Stromal cell of bone marrow (primary cell): ENCODE data around the gene PAFAH1B1.
"Not testable (repeated sequence)": the region's sequence is repeated elsewhere in the genome, so short reads cannot be mapped to it uniquely, and the experiment has no call there.

Source experiments
- DNase-seq: peaks from one replicate; pipeline ENCODE4 v3.0.0-alpha.2; 2012; ENCODE audit warnings: low read depth

The PAFAH1B1 gene

GRCh38 chr17:2635675-2636074 is 42.2 kb downstream of the PAFAH1B1 start:
- no peak for DNase-seq

GRCh38 chr17:2636169-2636930 is 42.9 kb downstream of the PAFAH1B1 start:
- no peak for DNase-seq

GRCh38 chr17:2637422-2637821 is 44.0 kb downstream of the PAFAH1B1 start:
- DNase-seq: no peak

GRCh38 chr17:2644971-2645370 is 51.5 kb downstream of the PAFAH1B1 start:
- no peak for DNase-seq

- no peak for DNase-seq
These were observed 54.5 kb downstream of the PAFAH1B1 start for GRCh38 chr17:2647957-2648356.

GRCh38 chr17:2649191-2649590 is 55.7 kb downstream of the PAFAH1B1 start:
- DNase-seq: no peak

- DNase-seq: not testable (repeated sequence)
These were observed 59.5 kb downstream of the PAFAH1B1 start for GRCh38 chr17:2652911-2653310.

- DNase-seq: no peak
These were observed 62.1 kb downstream of the PAFAH1B1 start for GRCh38 chr17:2655546-2655945.

GRCh38 chr17:2656283-2656682 is 62.8 kb downstream of the PAFAH1B1 start:
- no peak for DNase-seq

GRCh38 chr17:2659337-2659736 is 65.9 kb downstream of the PAFAH1B1 start:
- DNase-seq: peak; percentile 31

GRCh38 chr17:2660410-2660809 is 67.0 kb downstream of the PAFAH1B1 start:
- DNase-seq: not testable (repeated sequence)

- DNase-seq: no peak
These were observed 78.6 kb downstream of the PAFAH1B1 start for GRCh38 chr17:2672026-2672425.

- not testable (repeated sequence) for DNase-seq
These were observed 85.8 kb downstream of the PAFAH1B1 start for GRCh38 chr17:2679247-2679646.

- no peak for DNase-seq
These were observed 87.5 kb downstream of the PAFAH1B1 start for GRCh38 chr17:2680961-2681360.

- no peak for DNase-seq
These were observed 88.2 kb downstream of the PAFAH1B1 start for GRCh38 chr17:2681650-2682049.

- no peak for DNase-seq
These were observed 88.9 kb downstream of the PAFAH1B1 start for GRCh38 chr17:2682176-2682938.

- DNase-seq: no peak
These were observed 90.5 kb downstream of the PAFAH1B1 start for GRCh38 chr17:2683912-2684311.

GRCh38 chr17:2684549-2684948 is 91.1 kb downstream of the PAFAH1B1 start:
- no peak for DNase-seq

GRCh38 chr17:2685696-2686095 is 92.2 kb downstream of the PAFAH1B1 start:
- DNase-seq: no peak

- DNase-seq: no peak
These were observed 93.6 kb downstream of the PAFAH1B1 start for GRCh38 chr17:2687074-2687418.

GRCh38 chr17:2688351-2689342 is 95.2 kb downstream of the PAFAH1B1 start:
- no peak for DNase-seq
